Left ventricle myocardium superior (tissue), 1 donor: ENCODE measurements around the gene UBAC1. TPM values are rescaled to one million over a fixed set of nuclear protein-coding genes. Genes with fewer than 3 reads are reported as not detected.

ENCODE experiments used
- ATAC-seq: fragments of 200-7000 bp; cut with Tn5 transposase; one replicate; pipeline ENCODE4 v1.9.1; 2020; ENCODE audit warnings: mild to moderate bottlenecking, moderate library complexity
- DNase-seq: peaks from one replicate; pipeline ENCODE4 v3.0.0-alpha.2; 2020
- intact Hi-C: fragments of 100-400 bp; cut with micrococcal nuclease; formaldehyde crosslinking; loops from one replicate; pipeline ENCODE4 v1.11.0; 2022
- total RNA-seq: library from RNA; stranded (reverse); fragmentation: NEBNext Ultra II Directional; extraction: Animal tissue kit (Norgen Biotek cat#: 25700); gene quantifications from one replicate; pipeline ENCODE4 v1.2.1, GENCODE V29; 2021
- donor health status: DM: no; HTN: yes; CAD: no; lungs with severe emphysema.

The UBAC1 gene
- total RNA-seq, 1 donor from 2014 or later: 116 TPM

- intact Hi-C loops: no loop called here
- ATAC-seq (no peak), DNase-seq (no peak)
Observed at GRCh38 chr9:135891027-135891631, 70.0 kb downstream of the UBAC1 start.

- intact Hi-C loops: no loop called here
- no peak for ATAC-seq
- no peak for DNase-seq
Observed at GRCh38 chr9:135890190-135891026, 70.8 kb downstream of the UBAC1 start.

- ATAC-seq (no peak), DNase-seq (no peak)
- intact Hi-C loops: no loop called here
Observed at GRCh38 chr9:135889564-135890189, 71.5 kb downstream of the UBAC1 start.

- intact Hi-C loops: no loop called here
- ATAC-seq: no peak
- DNase-seq: no peak
Observed at GRCh38 chr9:135888766-135889394, 72.3 kb downstream of the UBAC1 start.

- ATAC-seq: no peak
- no peak for DNase-seq
- intact Hi-C loops: no loop called here
Observed at GRCh38 chr9:135888126-135888765, 72.9 kb downstream of the UBAC1 start.

- peak; percentile 38 for ATAC-seq
- no peak for DNase-seq
- intact Hi-C loops: no loop called here
Observed at GRCh38 chr9:135887585-135888050, 73.6 kb downstream of the UBAC1 start.

GRCh38 chr9:135887021-135887507 is 74.1 kb downstream of the UBAC1 start:
- intact Hi-C loops: no loop called here
- DNase-seq (peak; percentile 72), ATAC-seq (peak; percentile 75)

- no peak for ATAC-seq
- intact Hi-C loops: no loop called here
Observed at GRCh38 chr9:135886147-135886981, 74.8 kb downstream of the UBAC1 start.

GRCh38 chr9:135885100-135885853 is 75.9 kb downstream of the UBAC1 start:
- no peak for ATAC-seq
- intact Hi-C loops: no loop called here

More at GRCh38 chr9:135886147-135886981, 74.8 kb downstream of the UBAC1 start:
- no peak for DNase-seq

GRCh38 chr9:135884328-135885035 is 76.7 kb downstream of the UBAC1 start:
- intact Hi-C loops: no loop called here
- no peak for ATAC-seq
- DNase-seq: no peak

More at GRCh38 chr9:135885100-135885853, 75.9 kb downstream of the UBAC1 start:
- no peak for DNase-seq

GRCh38 chr9:135883410-135884089 is 77.6 kb downstream of the UBAC1 start:
- no peak for DNase-seq
- ATAC-seq: no peak
- intact Hi-C loops: no loop called here

Other genes starting within 250 kb of the UBAC1 start
- gene CAMSAP1, start 53.8 kb downstream of the UBAC1 start, total RNA-seq: 20.4 TPM
- 39.1 TPM for gene NACC2, start 133.9 kb upstream of the UBAC1 start, total RNA-seq
- gene TMEM250, start 157.5 kb upstream of the UBAC1 start, total RNA-seq: 16.6 TPM
- not detected for gene LHX3, start 243.8 kb upstream of the UBAC1 start, total RNA-seq